RKO (cell line): ENCODE data around the gene FAM81A.
"Not testable (repeated sequence)": the region's sequence is repeated elsewhere in the genome, so short reads cannot be mapped to it uniquely, and the experiment has no call there.

ENCODE experiments used
- DNase-seq: peaks from one replicate; pipeline ENCODE4 v3.0.0-alpha.2; 2016; ENCODE audit warnings: low spot score

The FAM81A gene

DNA sequence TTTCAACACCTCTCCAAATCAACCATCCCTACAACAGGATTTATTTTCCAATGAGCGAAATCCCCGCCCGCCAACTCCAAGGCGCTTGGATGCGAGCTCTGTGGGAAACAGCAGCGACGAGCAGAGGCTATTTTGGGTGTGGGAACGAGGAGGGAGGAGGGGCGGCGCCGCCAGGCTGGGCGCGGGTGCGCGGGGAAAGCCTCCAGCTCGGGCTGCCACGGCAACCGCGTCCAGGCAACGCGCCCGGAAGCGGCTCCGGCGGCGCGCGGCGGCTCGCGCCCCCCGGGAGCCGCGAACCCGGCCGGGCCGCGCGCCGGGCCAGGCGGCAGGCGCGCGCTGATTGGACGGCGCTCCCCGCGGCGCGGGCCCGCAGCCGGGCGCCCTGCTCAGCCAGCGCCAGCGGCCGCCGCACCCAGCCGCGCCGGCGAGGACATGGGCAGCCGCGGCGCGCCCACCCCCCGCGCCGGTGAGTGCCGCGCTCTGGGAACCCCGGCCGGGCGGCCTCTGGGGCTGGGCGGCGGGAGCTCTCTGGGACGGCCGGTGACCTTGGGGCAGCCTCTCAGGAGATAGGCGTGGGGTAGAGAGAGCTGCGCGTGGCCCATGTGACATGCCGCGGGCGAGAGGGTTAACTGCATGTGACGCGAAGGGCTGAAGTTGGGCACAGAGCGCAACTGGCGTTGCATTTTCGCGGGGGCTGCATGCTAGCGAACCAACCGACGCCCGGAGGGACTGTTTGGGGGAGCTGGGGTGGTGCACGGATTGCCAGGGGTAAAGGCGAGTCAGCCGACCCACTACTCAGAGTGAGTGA lies at the start of gene FAM81A:
Gene FAM81A, plus strand, starts transcription at position 370 of the 808 bp plus-strand sequence. CDS start 20,441 bp downstream, outside the sequence.
- DNase-seq, result peak; percentile 74

DNA sequence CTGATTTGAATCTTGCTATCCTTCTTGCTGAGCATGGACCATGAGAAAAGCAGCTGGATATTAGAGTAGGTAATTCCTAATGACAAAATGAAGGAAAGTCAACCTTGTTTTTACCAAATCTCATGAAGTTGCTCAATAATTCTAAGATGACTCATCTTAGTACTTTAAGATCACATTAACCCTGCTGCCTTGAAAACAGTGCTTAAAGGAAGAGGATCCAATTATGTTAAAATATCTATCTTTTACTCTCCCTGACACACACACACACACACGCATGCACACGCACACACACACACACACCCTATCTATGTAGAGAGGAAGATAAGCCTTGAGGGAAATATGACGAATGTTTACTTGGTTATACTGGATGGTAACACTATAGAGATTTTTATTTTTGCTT lies 49.3 kb upstream of the FAM81A start:
- peak; percentile 19 for DNase-seq

DNA sequence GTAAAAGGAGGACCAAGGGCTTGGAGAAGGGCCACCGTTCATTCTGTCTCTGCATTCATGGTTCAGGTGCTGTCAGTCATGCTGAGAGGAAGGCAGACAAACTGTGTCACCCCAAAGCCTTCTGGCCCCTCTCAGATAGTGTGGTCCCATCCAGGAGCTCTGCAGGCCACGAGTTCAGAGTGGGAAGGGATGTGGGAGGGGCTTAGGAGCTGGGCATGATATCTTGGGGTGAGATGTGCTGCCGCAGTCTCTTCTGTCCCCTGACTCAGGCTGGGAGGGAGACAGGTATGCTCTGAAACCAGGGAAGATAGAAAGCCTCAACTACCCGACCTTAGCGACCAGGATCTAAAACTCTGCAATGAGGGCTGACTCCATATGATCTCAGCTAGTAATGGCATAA lies 45.7 kb upstream of the FAM81A start:
- DNase-seq, result no peak

DNA sequence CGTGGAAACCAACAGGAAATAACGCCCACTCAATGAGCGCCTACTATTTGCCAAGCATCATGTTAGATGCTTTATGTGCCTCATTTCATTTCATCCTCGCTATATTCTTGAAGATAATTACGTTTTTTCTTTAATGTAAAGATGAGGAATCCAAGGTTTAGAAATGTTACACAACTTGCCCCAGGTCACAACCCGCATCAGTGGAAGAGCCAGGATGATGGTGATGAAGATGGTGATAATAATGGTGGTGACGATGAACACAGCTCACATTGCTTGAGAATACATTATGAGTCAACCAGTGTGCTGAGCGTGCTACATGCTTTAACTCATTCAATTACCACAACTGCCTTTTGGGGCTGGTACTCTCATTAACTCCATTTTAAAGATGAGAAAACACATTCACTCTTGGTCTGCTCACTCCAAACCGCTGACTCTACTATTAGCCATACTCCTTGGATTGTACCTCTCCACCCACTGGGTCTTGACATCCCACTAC lies 43.8 kb upstream of the FAM81A start:
- no peak for DNase-seq

DNA sequence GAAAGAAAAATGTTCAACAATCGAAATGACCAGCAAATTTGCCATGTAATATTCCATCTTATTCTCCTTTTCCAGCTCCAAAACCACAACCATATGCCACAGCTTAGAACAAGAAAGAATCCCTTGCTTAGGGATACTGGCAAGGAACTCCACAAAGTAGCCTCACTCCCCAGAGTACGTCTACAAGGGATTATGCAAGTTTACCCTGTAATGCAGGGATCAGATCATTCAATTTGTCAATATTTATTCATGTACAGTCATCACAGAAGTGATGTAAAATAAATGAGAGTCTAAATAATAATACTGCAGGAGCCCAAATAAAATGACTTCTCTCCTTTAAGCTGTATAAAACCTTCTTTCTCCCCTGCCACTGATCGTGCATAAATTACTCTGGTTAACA lies 41.8 kb upstream of the FAM81A start:
- DNase-seq, result no peak

DNA sequence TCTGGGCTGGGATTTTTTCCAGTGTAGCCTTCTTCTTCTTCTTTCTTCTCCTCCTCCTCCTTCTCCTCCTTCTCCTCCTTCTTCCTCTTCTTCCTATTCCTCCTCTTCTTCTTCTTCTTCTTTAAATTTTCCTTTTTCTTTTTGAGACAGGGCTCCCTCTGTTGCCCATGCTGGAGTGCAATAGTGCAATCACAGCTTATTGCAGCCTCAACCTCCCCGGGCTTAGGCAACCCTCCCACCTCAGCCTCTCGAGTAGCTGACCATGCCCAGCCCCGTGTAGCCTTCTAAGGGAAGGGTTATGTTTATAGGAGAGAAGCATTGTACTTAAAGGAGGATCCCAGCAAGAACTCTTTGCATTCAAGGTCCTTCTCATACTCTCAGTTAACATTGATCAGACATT lies 41.3 kb upstream of the FAM81A start:
- no peak for DNase-seq

DNA sequence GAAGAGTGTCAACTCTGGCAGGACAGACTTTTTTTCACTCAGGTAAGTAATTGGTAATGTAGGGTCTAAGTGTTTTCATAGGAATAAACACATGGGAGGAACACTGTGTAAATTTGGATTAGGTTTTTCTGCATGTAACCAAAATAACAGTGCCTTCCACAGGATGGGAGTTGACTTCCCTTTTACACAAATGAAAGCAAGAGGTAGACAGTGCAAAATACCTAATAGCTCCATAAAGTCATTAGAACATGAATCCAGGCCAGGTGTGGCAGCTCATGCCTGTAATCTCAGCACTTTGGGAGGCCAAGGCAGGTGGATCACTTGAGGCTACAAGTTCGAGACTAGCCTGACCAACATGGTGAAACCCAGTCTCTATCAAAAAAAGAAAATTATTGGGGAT lies 39.8 kb upstream of the FAM81A start:
- DNase-seq, result no peak

DNA sequence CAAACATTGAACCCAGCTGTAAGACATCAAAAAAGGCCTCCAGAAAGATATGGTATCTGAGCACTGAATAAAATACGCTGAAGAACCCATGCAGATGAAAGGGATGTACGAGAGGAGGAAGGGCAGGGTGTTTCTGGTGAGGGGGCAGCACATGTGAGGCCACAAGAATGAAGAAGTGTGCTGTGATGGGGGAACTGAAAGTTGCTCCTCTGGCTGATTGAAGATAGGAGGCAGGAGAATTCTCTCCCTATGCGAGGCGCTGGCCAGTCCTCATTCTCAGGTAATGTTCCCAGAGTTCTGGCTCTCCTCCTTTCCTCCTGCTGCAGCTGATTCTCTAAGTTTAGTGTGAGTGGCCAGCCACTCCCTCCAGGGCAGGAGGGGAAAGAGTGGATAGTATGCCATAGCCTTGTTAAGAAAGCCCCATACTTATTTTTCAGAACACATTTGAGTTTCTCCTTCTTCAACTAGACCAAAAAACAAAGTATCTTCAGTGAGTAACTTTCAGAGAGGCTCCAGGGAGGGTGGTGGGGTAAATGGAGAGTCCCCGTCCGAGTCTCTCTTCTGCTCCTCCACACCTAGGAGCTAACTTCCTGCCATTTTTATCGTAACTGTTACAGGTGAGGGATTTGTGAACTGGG lies 38.4 kb upstream of the FAM81A start:
- DNase-seq, result no peak

DNA sequence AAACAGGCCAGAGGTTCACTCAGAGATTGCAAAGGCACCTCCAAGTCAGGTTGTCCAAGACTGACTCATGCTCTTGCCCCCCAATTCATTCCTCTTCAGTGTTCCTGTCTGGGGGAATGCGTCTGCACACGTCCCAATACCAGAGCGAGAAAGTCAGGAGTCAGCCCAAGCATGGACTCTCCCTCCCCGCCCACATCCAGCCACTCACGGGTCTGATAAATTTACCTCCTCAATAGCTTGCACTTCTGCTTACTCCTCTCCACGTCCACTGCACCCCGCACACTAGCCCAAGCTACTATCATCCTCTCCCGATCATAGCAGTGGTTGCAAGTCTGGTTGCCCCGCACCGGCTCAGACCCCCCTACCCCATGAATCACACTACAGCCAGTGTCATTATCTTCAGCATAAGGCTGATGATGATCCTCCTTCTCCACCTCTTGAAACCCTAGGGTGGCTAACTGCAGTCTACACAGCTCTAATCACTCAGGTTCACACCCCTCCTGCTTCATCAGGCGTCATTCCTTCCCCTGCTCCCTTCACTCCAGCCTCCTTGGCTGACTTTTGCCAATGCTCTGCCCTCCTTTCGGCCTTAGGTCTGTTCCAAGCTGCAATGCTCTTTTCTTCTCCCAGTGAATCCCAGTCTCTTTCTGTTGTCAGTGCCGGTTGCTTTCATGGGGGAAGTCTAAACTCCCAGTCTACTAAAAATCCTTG lies 37.7 kb upstream of the FAM81A start:
- DNase-seq, result no peak

DNA sequence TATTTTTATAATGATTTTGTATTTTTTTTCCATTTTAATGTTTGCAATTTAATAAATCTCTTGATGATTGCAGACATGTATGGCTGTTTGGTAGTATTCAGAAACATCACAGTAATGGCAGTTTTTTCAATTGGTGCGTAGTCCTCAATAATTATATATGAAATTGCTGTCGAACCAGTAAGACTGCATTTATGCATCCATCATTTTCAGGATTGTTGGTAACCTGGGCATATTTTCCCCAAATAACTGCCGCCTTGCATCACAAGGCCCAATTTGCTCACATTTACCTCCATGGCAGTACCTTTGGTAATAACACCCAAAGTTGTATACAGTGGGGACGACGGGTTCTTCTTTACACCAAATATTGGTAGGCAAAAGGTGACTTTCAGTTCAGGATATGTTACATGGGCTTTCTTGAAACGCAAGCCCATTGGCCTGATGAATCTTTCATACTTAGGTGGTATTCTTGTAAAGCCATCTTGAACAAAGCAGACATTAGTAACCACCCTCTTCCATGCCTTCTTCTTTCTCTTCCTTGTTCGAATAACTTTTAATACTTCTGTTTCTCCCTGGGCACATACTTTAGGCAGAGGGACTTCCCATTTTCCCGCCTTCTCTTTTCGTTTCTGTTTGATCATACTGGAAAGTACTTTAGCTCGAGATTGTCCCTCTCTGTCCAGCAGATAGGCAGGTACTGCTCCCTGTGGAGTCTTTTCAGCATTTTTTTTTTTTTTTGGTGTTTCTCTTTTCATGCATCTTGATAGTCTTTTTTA lies 36.7 kb upstream of the FAM81A start:
- DNase-seq, result not testable (repeated sequence)

DNA sequence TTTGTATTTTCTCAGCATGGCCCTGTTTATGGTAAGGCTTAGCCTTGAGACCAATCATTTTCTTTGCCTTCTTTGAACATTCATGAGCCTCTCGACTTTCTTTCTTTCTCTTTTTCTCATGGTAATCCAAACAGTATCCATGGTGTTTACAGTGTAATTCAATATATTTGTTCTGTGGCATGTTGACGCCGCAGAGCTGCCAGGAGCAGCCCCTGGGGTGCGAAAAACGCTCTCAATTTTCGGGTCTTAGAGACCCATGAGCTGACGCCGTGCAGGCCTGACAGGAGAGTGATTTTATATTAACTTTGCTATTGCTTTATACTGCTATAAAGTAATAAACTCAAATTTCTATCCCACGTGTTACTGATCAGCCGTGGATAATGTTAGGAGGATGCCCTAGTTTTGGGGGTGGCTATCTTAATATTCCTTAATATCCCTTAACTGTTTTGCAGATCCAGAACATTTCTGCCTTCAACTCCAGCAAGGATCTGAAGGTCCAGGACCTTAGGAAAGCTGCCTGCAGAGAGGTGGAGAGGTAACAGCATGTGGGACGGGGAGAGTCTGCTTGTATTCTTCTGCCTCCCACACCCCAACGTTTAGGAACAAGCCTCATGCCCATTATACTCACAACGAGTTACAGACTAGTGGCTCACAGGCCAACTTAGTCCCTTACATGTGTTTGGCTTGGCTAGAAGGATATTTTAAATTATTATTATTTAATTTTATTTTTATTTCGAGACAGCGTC lies 36.0 kb upstream of the FAM81A start:
- no peak for DNase-seq

DNA sequence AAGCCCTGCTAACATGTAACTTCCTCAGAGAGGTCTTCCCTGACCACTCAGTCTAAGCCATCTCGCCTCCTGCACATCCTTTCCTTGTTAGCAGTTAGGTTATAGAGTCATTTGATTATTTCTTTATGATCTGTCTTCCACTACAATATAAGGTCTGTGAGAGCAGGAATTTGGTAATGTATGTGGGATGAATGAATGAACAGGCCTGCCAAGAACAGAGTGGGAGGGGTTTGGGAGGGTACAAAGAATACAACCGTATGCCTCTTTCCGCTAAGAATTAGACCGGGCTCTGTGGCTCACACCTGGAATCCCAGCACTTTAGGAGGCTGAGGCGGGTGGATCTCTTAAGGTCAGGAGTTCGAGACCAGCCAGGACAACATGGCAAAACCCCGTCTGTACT lies 32.9 kb upstream of the FAM81A start:
- no peak for DNase-seq

DNA sequence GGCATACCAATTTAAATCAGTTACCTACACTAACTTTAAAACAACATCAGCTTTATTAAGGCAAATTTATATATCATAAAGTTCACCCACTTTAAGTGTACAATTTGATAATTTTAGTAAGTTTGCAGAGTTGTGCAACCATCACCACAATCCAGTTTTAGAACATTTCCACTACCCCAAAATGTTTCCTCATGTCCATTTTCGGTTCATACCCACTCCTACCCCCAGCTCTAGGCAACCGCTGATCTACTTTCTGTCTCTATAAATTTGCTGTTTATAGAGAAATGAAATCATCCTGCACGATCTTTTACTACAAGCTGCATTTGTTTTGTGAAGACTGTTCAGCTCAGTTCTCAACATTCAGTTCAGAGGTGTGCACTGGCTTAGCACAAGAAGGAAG lies 31.5 kb upstream of the FAM81A start:
- DNase-seq, result no peak

DNA sequence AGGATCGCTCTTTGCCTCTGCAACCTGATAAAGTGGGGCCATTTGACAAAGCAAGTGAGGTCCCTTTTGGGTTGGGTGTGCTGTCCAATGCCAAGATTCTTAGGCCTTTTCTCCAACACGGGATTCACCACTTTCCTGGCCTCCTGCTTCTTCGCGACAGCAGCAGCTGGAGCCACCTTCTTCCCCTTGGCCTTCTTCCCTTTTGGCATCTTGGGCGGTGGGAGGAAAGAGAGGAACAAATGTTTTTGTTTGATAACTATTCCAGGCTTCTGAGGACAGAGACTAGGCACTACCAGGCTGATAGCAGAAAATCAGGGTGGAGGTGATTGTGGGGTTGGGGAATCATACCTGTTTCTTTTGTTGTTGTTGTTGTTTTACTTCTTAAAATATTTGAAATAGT lies 30.0 kb upstream of the FAM81A start:
- no peak for DNase-seq

DNA sequence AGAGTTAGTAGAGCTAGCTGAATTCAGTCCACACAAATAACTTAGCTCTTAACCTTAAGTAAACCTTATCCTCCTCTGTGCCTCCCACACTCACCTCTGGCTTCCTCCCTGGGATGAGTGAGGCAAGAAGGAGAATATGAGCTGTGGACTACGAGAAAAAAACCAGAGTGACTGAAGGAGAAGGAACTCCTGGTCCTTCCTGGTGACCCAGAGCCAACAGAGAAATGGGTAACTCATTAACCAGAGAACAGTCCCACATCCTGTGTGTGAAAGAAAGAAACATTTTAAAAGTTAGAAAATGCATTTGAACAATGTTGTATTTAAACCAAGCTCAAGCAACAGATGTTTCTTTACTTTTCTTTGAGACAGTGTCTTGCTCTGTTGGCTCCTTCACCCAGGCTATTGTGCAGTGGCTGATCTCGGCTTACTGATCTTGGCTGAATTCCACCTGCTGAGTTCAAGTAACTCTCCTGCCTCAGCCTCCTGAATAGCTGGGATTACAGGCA lies 27.5 kb upstream of the FAM81A start:
- DNase-seq, result no peak

DNA sequence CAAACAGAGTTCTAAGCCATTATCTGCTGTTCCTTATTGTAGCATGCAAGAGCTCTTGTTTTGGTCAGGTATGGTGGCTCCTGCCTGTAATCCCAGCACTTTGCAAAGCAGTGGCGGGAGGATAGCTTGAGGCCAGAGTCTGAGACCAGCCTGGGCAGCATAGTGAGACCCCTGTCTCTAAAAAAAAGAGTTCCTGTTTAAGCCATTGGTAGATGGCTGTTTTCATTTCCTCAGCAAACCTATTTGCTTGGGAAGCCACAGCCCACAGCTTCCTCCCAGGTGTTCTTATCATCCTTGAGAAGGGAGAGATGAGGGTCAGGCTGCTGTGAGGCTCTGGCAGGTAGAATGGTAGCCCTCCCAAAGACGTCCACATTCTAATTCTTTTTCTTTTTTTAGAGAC lies 24.4 kb upstream of the FAM81A start:
- DNase-seq, result no peak

DNA sequence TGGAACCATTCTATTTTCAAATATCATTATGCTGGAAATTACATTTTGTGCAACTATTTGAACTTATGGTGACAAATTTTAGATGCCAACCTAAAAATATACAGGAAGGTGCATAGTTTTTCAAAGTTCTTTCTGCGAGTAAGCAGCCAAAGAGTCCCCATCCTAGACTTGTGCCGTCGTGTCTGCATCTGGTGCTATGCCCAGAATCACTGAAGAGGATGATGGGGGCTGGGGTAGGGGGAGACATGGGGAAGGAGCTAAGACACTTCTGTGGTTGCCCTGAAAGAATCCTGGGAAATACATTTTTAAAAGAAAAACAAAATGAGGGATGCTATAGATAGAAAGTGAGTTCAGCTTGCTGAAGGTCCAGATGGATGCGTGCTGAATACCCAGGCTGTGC lies 21.2 kb upstream of the FAM81A start:
- DNase-seq, result no peak

DNA sequence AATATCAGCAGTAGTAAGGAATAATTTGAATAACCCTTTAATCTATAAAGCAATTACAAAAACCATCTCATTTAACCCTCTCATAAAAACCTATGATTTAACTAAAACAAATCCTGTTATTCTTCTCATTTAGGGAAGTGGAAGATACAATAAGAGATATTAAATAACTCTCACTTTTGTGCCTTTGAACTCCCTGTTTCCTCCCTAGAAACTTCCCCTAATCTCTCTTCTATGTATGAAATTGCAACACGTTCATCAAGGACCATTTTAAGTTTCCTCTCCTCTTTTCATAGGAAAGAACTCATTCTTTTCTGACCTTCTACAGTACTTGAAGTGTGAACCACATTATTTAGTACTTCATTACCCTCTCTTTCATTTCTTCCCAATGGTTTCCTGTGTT lies 18.8 kb upstream of the FAM81A start:
- DNase-seq, result no peak

DNA sequence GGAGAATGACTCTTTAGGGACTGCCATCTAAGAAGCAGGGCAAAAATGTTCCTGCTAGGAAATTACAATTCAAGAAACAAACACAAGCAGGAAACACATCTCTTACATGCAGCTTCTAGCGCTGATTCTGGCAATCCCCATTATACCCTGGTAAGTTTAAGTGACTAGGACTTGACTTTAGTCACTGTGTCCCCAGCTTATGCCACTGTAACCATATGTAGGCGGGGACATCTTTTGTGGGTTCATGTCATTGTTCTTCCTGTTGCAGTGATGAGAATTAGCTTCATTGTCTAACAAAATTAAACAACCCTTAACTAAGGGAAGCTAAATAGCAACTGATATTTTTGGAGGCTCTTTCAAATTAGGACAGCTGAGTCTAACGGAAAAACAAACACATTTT lies 17.9 kb upstream of the FAM81A start:
- no peak for DNase-seq

DNA sequence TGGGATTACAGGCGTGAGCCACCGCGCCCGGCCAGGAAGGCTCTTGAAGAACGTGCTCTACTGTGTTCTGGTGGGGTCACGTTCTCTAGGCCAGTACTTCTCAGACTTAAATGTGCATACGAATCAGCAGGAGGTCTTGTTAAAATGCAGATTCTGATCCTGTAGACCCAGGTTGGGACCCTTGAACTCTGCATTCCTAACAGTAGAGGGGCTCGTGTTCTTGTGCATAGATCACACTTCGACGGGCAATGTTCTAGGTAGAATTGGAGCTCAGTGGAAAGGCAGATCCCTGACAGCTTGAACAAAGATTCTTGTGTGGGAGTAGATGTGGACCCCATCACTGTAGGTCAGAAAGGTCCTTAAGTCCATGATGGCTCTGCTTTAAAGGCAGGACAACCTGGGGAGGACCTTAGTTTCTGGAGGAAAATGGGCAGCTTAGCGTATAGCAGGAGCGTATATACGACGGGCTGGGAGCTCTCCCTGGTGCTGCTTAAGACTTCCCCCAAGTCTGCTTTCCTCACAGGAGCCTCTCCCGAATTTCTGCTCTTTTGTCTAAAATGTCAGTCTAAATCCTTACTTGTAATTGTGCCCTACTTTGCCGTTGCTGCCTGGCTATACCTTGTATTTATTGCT lies 16.9 kb upstream of the FAM81A start:
- DNase-seq, result no peak

DNA sequence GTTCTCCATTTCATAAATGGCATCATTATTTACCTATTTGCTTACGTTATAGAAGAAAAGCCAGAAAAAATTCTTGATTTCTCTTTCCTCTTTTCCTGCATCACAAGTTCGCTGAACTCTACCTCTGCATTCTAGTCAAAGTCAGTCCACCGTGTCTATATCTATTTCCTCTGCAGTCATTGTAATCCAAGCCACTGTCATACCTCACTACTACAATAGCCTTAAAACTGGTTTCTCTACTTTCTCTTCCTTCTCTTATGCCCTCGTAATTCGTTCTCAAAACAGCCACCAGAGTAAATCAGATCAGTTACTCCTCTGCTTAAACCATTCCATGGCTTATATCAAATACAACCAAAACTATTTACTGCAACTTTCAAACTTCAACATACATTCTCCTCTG lies 13.4 kb upstream of the FAM81A start:
- DNase-seq, result no peak
